Hematopoietic multipotent progenitor cell treated with erythropoietin and hydrocortisone succinate and interleukin-3 and kit ligand, for 4 days (in vitro differentiated cells): ENCODE results near the gene RFX8.
"Not testable (repeated sequence)": the region's sequence is repeated elsewhere in the genome, so short reads cannot be mapped to it uniquely, and the experiment has no call there.

Source experiments
- DNase-seq: peaks from one replicate; pipeline ENCODE4 v3.0.0-alpha.2; 2015

Gene RFX8

DNA sequence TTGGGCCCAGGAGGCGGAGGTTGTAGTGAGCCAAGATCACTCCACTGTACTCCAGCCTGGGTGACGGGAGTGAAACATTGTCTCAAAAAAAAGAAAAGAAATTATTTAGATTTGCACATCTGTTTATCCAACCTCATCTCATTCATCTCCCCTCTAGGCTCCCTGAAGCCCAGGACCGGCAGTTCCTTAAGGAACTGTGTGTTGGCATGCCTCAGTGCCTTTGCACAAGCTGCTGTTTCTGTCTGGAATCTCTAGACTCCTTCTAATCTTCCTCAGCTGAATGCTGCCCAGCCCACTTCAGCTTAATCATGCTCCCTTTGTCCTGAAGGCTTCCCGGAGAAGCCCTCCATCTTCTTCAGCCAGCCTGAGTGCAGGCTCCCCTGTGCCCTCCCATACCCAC, 10.9 kb upstream of the RFX8 start:
- DNase-seq: no peak

- no peak for DNase-seq
These were observed 5.9 kb upstream of the RFX8 start for GRCh38 chr2:101480764-101481163.

- no peak for DNase-seq
These were observed 4.9 kb upstream of the RFX8 start for GRCh38 chr2:101479810-101480209.

DNA sequence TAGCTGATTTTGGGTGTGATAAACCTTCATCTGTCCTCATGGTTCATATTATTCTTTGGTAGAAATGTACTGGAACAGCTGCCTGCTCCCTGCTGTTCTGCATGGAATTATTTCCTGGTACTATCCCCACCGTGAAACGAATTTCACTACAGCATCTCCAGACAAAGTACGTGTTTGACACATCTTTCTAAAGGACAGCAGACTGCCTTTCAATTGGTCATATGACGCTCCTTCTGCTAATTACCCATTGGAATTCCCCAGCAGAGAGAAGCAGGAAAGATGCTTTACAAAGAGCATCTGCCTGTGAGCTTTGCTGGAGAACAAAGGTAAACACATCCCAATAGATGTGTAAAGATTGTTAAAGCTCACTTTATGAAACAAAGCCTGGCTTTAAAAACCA, 4.4 kb upstream of the RFX8 start:
- no peak for DNase-seq

GRCh38 chr2:101478181-101479001, 3.5 kb upstream of the RFX8 start:
- no peak for DNase-seq

- DNase-seq: no peak
These were observed 2.6 kb upstream of the RFX8 start for GRCh38 chr2:101477556-101477955.

GRCh38 chr2:101476605-101477208, 1.8 kb upstream of the RFX8 start:
- DNase-seq: peak; percentile 25

GRCh38 chr2:101473911-101474701, 806 bp downstream of the RFX8 start:
- DNase-seq: peak; percentile 66

- no peak for DNase-seq
These were observed 1.4 kb downstream of the RFX8 start for GRCh38 chr2:101473591-101473910.

DNA sequence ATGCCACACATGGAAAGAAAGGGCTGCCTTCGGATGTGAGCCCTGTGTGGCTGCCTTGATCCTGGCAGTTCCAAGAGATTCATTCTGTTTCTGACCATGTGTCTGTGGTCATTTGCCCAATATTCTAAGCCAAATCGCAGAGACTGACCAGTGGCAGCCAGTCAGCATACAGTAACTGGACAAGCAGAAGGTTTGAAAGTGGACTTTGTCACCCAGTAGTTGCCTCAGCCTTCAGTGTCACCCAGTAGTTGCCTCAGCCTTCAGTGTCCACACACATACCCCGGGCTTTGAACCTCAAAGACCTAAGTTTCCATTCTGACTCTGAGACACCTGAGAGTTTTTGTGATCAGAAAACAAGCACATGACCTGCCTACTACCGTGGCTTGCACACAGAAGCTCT, 5.0 kb downstream of the RFX8 start:
- no peak for DNase-seq

- no peak for DNase-seq
These were observed 7.6 kb downstream of the RFX8 start for GRCh38 chr2:101467306-101467705.

- peak; percentile 72 for DNase-seq
These were observed 8.5 kb downstream of the RFX8 start for GRCh38 chr2:101466426-101466825.

GRCh38 chr2:101464841-101465240, 10.1 kb downstream of the RFX8 start:
- no peak for DNase-seq

DNA sequence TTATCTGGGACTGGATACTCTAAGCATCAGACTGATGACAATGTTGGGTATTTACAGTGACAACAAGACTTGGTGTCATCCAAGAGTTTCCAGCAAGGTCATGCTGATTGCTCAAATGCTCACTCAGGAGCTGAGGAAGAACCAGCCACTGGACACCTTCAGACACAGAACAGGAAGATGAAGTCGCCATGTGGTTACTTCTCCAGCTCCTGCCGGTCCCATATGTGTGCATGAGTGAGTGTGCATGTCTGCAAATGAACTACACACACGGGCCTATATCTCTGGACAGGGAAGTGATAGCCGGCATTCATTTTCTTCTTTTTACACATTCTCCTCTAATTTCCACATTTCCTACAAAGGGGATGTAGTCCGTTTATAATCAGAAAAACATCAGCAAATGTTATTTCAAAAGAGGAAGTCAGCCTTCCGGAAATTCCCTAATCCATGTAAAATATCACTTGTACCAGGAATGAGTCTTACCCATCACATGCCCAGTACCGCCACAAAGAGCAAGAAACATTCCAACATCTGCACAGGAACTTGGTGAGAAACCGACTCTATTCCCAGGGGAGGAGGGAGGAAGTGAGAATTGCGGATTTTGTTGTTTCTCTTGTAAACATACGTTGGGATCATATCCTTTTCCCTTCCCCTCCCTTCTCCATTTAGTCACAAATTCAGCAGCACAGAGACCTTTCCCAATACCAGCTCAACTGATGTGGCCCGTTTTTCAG, 10.8 kb downstream of the RFX8 start:
- DNase-seq: peak; percentile 52

DNA sequence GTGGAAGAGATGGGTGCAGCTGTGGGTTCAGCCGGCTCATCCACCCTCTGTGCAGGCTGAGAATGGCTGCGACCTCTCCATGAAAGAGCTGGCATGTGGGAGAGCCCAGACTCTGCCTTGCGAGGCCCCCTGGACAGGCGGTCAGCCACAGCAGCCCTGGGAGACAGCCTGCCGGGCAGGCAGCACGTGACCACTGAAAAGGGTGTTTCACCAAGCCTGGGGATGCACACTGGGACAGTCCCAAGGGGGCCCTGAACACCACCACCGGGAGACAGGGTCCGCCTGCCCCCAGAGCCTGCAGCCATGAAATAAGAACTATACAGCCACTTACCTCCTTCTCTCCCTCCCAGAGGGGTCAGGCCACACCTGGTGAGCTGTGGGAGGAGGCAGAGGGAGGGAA, 11.5 kb downstream of the RFX8 start:
- no peak for DNase-seq

GRCh38 chr2:101461381-101461780, 13.5 kb downstream of the RFX8 start:
- DNase-seq: peak; percentile 45

- not testable (repeated sequence) for DNase-seq
These were observed 20.5 kb downstream of the RFX8 start for GRCh38 chr2:101454408-101454807.

DNA sequence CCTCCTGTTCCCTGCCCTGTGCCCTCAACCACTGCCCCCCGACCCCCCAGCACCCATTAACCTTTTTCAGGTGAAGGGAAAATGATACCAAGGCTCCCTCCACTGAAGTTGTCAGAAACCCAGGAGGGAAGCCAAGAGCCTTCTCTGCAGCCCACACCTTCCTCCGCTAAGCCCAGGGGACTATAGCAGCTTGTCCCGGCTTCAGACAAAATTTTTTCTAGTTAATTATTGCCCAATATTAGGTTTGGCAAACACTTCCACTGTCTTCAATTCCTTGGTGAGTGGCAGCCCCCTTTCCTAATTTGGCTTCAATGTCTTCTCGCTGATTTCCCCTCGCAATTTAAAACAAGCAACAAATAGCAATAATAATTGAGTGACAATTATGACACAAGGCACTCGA, 23.9 kb downstream of the RFX8 start:
- DNase-seq: no peak

DNA sequence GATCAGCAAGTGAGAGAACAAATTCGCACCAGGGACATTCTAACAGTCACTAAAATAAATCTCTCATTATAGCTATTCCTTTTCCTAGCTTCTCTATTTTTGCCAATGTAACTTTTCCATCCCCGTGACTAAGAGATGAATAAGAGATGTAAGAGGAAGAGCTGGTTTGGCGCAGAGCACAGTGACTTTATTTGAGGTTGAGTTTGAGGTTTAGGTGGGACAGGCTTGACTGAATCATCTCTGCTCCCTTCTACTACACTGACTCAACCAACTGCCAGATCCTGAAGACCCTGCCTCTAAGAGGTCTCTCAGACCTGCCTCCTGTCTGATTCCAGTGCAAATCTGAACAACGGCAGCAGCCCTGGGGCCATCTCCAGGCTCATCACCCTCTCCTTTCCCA, 28.0 kb downstream of the RFX8 start:
- DNase-seq: peak; percentile 44

DNA sequence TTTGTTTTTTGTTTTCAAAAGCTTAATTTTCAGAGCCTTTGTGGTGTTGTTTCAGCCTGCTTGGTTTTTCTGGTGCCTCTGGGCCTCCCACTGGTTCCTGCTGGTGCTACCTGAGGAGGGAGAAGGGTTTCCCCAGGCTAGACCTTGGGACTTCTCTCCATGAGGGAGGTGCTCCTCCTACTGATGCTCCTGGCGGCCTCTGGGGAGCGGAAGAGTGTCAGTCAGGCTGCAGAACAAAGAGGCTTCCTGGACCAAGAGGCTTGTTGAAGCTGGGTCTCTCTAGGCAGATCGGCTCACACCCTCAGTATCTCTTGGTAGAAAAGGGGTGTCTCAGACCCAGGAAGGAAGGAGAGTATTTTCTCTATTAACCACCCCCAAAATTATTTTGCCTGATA, 32.2 kb downstream of the RFX8 start:
- DNase-seq: no peak

- peak; percentile 74 for DNase-seq
These were observed 32.8 kb downstream of the RFX8 start for GRCh38 chr2:101442042-101442666.

- peak; percentile 74 for DNase-seq
These were observed 34.7 kb downstream of the RFX8 start for GRCh38 chr2:101440127-101440738.
